Keratinocyte (primary cell): Measurements from ENCODE around the gene FLNB. TPM values are rescaled to one million over a fixed set of nuclear protein-coding genes. Genes with fewer than 3 reads are reported as not detected.

ENCODE experiments used
- DNase-seq: peaks from one replicate; pipeline ENCODE4 v3.0.0-alpha.2; 2011; ENCODE audit warnings: low read depth, missing footprints, low spot score
- FAIRE-seq: peaks from 2 replicates; lab custom pipeline; 2011; peaks lifted over from hg19 to GRCh38; lab: Jason Lieb, UNC
- H2AFZ ChIP-seq: 2 replicates; pipeline ENCODE4 v1.6.0; 2012; ENCODE audit warnings: low read length, control low read depth, inconsistent platforms; ENCODE audit not compliant: control insufficient read depth
- H3K27ac ChIP-seq: 2 replicates; pipeline ENCODE4 v1.5.1; 2011; ENCODE audit warnings: low read length; ENCODE audit not compliant: control insufficient read depth, insufficient read depth
- H3K27me3 ChIP-seq: 3 replicates; pipeline ENCODE4 v1.6.0; 2011; ENCODE audit warnings: low read length; ENCODE audit not compliant: control insufficient read depth, insufficient read depth; ENCODE audit errors: extremely low read depth
- H3K36me3 ChIP-seq, 2 experiments: 2 replicates in 1 of 2; 3 replicates in 1 of 2; pipeline ENCODE4 v1.5.1; 2011; ENCODE audit warnings: low read length in 2 of 2, mild to moderate bottlenecking in 1 of 2; ENCODE audit not compliant: control insufficient read depth in 2 of 2, insufficient read depth in 2 of 2; ENCODE audit errors: extremely low read depth in 1 of 2
- H3K4me1 ChIP-seq: 3 replicates; pipeline ENCODE4 v1.5.1; 2011; ENCODE audit warnings: low read length; ENCODE audit not compliant: control insufficient read depth, insufficient read depth; ENCODE audit errors: extremely low read depth
- H3K4me2 ChIP-seq: 3 replicates; pipeline ENCODE4 v1.6.0; 2011; ENCODE audit warnings: low read depth, low read length; ENCODE audit not compliant: control insufficient read depth, insufficient read depth; ENCODE audit errors: extremely low read depth
- H3K4me3 ChIP-seq, 3 experiments: fragments of 200-600 bp in 1 of 3; sonication (generic) in 1 of 3; 2 replicates in 2 of 3; 3 replicates in 1 of 3; pipeline ENCODE4 v1.5.1; 2011 to 2016; ENCODE audit warnings: low read length in 3 of 3, mild to moderate bottlenecking in 3 of 3, control low read depth in 2 of 3, inconsistent platforms in 1 of 3, low read depth in 1 of 3, mixed read lengths in 1 of 3, mixed run types in 1 of 3, moderate library complexity in 1 of 3; ENCODE audit not compliant: control insufficient read depth in 2 of 3, insufficient read depth in 2 of 3; ENCODE audit errors: extremely low read depth in 1 of 3
- H3K79me2 ChIP-seq: 2 replicates; pipeline ENCODE4 v1.6.0; 2012; ENCODE audit warnings: low read length; ENCODE audit not compliant: control insufficient read depth, insufficient read depth
- H3K9ac ChIP-seq: 3 replicates; pipeline ENCODE4 v1.6.0; 2011; ENCODE audit warnings: low read length; ENCODE audit not compliant: control insufficient read depth, insufficient read depth; ENCODE audit errors: extremely low read depth
- H3K9me1 ChIP-seq: 3 replicates; pipeline ENCODE4 v1.6.0; 2011; ENCODE audit warnings: low read length; ENCODE audit not compliant: control insufficient read depth, insufficient read depth; ENCODE audit errors: extremely low read depth
- H3K9me3 ChIP-seq: 2 replicates; pipeline ENCODE4 v1.5.1; 2012; ENCODE audit warnings: low read depth, low read length; ENCODE audit not compliant: control insufficient read depth
- H4K20me1 ChIP-seq: 3 replicates; pipeline ENCODE4 v1.6.0; 2011; ENCODE audit warnings: low read length; ENCODE audit not compliant: control insufficient read depth, insufficient read depth; ENCODE audit errors: extremely low read depth
- EZH2 ChIP-seq: IDR thresholded peaks from one replicate; pipeline ENCODE4 v1.6.1; 2012; ENCODE audit warnings: inconsistent platforms, mild to moderate bottlenecking, low read length, moderate library complexity
- dilution Hi-C: fragments of 300-500 bp; cut with MboI; formaldehyde crosslinking; loops from one replicate; pipeline ENCODE4 v1.7.0; 2020; ENCODE audit warnings: low sequenced_read_pairs; ENCODE audit not compliant: extremely low pct_ligation_motif_present
- polyA plus RNA-seq, 5 experiments: library from polyadenylated mRNA; depleted of rRNA in 3 of 5; stranded (reverse) in 3 of 5; stranded (forward) in 1 of 5; unstranded in 1 of 5; fragments of >200 nt; gene quantifications; 1 replicate in 1 of 5; 2 replicates in 3 of 5; 3 replicates in 1 of 5; pipeline versions ENCODE4 v1.2.1 to v1.2.3, GENCODE V29; 2011 to 2012; ENCODE audit warnings: missing spikeins in 2 of 5, low read depth in 1 of 5, low replicate concordance in 1 of 5
- TF ChIP-seq, protein P1 (sequence below), 3 experiments: IDR thresholded peaks in 1 of 3; conservative IDR thresholded peaks in 1 of 3; optimal IDR thresholded peaks in 1 of 3; 2 replicates in 2 of 3; 3 replicates in 1 of 3; pipeline versions ENCODE3 to v1.5.1; 2011; ENCODE audit warnings: low read length in 3 of 3, mild to moderate bottlenecking in 3 of 3, moderate library complexity in 2 of 3, control low read depth in 1 of 3, inconsistent platforms in 1 of 3; ENCODE audit not compliant: insufficient read depth in 2 of 3; ENCODE audit errors: extremely low read depth in 1 of 3

Gene FLNB
- polyA plus RNA-seq, 1 donor (not counting 4 experiments of a cell fraction or from before 2014, with no cell fraction given) = 289 TPM

DNA sequence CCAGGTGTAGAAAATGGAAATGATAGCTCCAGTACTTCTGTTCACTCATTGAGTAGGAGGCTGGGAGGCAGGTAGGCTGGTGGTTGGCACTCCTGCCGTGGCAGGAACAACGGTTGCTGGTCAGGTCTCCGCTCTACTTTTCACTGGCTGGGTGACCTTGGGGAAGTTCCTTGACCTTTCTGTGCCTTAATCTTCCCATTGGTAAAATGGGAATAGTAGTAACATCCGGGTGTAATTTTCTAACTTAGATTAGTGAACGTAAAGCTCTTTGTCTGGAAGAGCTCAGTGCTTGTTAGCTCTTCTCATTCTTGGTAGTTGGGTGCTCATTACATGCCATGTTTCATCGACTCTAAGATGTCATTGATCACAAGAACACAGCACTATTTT is 45.8 kb upstream of the FLNB start:
- peak; percentile 59 for FAIRE-seq
- peaks cover 43% of the 10 kb centered on the region for H3K4me1 ChIP-seq
- H3K27me3 ChIP-seq = no peaks in the 10 kb centered on the region
- H3K9me3 ChIP-seq = no peaks in the 10 kb centered on the region
- no peak for DNase-seq
- H4K20me1 ChIP-seq = no peaks in the 10 kb centered on the region
- dilution Hi-C loops = no loop called here
- H3K36me3 ChIP-seq = no peaks in the 10 kb centered on the region
- H3K4me3 ChIP-seq = no peak overlapping the region
- H3K79me2 ChIP-seq = peaks cover 15% of the 10 kb centered on the region
- peak overlapping the region; percentile 62 for H3K27ac ChIP-seq
- peak overlapping the region; percentile 13 for H2AFZ ChIP-seq
- TF ChIP-seq EZH2 = no peak
- TF ChIP-seq, protein P1, sequence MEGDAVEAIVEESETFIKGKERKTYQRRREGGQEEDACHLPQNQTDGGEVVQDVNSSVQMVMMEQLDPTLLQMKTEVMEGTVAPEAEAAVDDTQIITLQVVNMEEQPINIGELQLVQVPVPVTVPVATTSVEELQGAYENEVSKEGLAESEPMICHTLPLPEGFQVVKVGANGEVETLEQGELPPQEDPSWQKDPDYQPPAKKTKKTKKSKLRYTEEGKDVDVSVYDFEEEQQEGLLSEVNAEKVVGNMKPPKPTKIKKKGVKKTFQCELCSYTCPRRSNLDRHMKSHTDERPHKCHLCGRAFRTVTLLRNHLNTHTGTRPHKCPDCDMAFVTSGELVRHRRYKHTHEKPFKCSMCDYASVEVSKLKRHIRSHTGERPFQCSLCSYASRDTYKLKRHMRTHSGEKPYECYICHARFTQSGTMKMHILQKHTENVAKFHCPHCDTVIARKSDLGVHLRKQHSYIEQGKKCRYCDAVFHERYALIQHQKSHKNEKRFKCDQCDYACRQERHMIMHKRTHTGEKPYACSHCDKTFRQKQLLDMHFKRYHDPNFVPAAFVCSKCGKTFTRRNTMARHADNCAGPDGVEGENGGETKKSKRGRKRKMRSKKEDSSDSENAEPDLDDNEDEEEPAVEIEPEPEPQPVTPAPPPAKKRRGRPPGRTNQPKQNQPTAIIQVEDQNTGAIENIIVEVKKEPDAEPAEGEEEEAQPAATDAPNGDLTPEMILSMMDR (optimal IDR thresholded peaks at IDR 0.05 in 1 of 3, IDR thresholded peaks at IDR 0.05 in 1 of 3, conservative IDR thresholded peaks at IDR 0.05 in 1 of 3; ENCODE audit: extremely low read depth in 1 of 3, insufficient read depth in 2 of 3, low read length in 3 of 3) = no peak
- H3K9me1 ChIP-seq = peaks cover 2% of the 10 kb centered on the region
- H3K4me2 ChIP-seq = peak overlapping the region; percentile 25
- no peak overlapping the region for H3K9ac ChIP-seq

DNA sequence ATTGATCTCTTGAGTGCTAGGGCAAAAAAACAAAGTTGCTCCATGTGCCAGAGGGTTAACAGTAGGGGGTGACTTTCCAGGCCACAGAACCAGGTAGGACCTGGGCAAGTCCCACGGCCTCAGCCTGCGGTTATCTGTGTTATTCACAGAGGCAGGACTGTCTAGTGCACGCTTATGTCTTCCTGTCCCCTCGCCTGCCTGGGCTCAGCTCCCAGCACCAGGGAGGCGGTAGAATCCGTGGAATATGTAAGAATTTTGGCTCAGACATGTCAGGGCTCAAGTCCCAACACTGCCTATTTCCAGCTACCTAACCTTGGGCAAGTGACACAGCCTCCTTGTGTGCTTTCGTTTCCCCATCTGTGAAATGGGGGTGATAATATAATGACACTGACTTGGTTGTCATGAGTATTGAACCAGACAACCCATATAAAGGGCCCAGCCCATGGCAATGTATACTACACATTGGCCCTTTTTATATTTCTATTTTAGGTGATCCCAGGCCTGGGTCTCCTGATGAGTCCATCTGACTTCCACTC is 44.3 kb upstream of the FLNB start:
- Histone ChIP-seq H3K4me3 (no peak overlapping the region), H3K27ac (peak overlapping the region; percentile 21), H3K27me3 (no peaks in the 10 kb centered on the region), H3K36me3 (no peaks in the 10 kb centered on the region), H3K9ac (no peak overlapping the region), H4K20me1 (no peaks in the 10 kb centered on the region), H3K4me2 (peak overlapping the region; percentile 28), H3K9me1 (peaks cover 2% of the 10 kb centered on the region), H2AFZ (peak overlapping the region; percentile 51), H3K9me3 (no peaks in the 10 kb centered on the region), H3K4me1 (peaks cover 40% of the 10 kb centered on the region), H3K79me2 (peaks cover 15% of the 10 kb centered on the region)
- FAIRE-seq (peak; percentile 78), DNase-seq (no peak)
- dilution Hi-C loops = no loop called here
- TF ChIP-seq EZH2 = no peak
- TF ChIP-seq, protein P1 (optimal IDR thresholded peaks at IDR 0.05 in 1 of 3, IDR thresholded peaks at IDR 0.05 in 1 of 3, conservative IDR thresholded peaks at IDR 0.05 in 1 of 3; ENCODE audit: extremely low read depth in 1 of 3, insufficient read depth in 2 of 3, low read length in 3 of 3) = peak in 2 of 3 experiments; percentile 9 to 47
